GM19468 (cell line): ENCODE data around the gene COLEC11.
"Not testable (repeated sequence)": the region's sequence is repeated elsewhere in the genome, so short reads cannot be mapped to it uniquely, and the experiment has no call there.

Source experiments
- ATAC-seq: cut with Tn5 transposase; IDR thresholded peaks from one replicate; pipeline ENCODE4 v1.9.1; 2021; ENCODE audit warnings: mild to moderate bottlenecking, moderate library complexity, moderate number of reproducible peaks; ENCODE audit not compliant: unreplicated experiment; ENCODE audit errors: extremely low read depth

COLEC11 gene

DNA sequence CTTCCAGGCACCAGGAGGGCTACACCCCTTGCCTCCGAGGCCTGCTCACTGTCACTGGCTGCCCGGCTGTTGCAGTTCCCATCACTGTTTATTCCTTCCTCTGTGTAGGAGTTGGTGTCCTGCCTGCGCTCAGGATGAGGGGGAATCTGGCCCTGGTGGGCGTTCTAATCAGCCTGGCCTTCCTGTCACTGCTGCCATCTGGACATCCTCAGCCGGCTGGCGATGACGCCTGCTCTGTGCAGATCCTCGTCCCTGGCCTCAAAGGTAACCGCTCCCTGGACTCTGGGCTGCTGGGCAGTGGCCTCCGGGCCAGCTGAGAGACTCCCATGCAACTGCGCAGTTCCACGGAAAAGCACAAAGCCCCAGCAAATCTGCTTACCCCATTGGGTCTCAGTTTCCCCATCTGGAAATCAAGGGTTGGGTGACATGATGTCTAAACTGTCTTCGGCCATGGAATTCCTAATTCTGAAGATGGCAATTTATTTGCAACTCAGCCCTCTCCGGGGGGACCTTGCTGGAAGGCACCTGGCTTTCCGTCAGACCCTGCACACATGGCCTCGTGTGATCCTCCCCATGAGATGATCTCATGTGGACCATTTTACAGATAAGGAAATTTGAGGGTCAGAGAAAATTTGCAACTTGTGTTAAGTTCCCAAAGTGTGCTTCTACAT lies 9.4 kb downstream of the COLEC11 start:
- ATAC-seq = no peak

DNA sequence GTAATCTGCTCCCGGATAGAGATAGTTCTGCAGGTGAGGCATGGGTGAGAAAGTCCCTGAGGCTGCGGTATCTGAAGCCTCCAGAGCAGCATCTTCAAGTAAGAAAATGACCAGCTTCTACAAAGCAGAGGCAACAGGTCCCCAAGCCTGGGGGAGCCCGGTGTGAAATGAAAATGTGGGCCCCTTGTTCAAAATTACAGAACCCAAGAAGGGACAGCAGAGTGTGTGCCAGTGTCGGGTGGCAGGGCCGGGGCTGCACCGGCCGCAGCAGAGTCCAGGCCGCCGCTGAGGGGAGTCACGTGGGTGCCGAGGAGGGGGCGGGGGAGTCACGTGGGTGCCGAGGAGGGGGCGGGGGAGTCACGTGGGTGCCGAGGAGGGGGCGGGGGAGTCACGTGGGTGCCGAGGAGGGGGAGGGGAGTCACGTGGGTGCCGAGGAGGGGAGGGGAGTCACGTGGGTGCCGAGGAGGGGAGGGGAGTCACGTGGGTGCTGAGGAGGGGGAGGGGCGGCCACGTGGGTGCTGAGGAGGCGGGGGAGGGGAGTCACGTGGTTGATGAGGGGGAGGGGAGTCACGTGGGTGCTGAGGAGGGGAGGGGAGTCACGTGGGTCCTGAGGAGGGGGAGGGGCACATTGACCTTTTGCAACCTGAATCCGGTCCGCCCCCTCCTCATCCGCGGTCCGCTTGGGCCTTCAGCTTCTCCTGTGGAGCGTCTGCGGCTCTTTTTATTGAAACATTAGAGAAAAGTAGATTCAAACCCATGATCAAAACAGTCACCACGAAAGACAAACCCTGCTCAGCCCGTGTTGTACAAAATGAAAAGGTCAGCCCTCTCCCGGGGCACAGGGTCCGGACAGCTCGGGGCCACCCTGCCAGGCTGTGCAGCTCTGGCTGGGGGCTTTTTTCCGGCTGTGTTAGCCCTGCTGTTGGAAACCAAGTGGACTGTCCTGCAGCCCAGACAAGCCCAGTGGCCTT lies 10.4 kb downstream of the COLEC11 start:
- ATAC-seq = no peak

DNA sequence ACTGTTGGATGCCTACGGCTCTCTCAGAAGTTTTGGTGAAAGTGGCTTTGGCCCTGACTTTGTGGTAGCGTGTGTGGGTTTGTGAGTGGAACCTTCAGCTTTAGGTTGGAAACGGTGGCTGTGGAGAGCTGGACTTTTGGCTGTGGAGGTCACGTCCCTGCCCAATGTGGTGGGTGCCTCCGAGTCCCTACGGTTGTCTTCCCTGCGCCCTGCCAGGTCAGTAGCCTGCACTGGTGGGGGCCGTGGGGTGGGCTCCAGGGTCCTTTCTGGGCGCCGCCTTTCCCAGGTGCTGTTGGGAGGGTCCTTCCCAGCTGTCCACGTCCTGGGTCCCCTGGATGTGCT lies 11.1 kb downstream of the COLEC11 start:
- no peak for ATAC-seq

DNA sequence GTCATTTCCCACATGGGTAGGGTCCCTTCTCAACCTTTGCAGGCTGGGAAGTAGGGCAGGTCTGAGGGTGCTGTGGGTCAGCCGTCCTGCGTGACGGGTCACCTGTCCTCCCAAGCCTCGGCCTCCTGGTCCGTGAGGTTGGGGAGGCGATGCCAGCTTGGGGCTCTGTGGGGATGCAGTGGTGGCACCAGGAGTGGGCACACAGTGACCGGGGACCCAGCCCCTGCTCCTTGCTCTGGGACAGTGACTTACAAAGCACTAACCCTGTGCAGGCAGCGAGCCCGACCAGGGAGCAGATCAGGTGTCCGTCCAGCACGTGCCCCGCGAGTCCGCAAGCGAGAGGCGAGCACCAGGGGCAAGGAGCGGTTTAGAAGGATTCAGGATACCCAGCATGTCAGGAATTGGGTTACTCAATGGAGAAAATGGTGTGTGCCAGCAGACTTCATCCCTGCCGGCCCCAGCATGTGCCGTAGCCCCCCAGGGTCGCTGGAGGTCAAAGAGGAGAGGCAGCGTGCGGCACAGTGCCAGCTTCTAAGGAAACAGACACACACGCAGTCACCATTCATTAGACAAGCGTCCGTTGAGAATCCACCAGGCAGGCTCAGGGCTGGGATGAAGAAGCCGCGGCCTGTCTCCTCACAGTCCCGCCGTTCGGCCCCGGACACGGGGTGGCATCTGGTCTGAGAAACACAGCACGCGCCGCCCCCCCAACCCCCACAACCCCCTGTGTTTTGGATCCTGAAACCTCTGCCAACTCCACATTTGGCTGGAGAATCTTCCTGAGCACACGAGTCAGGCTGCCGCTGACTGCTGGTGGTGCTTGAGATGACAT lies 11.7 kb downstream of the COLEC11 start:
- ATAC-seq = no peak

DNA sequence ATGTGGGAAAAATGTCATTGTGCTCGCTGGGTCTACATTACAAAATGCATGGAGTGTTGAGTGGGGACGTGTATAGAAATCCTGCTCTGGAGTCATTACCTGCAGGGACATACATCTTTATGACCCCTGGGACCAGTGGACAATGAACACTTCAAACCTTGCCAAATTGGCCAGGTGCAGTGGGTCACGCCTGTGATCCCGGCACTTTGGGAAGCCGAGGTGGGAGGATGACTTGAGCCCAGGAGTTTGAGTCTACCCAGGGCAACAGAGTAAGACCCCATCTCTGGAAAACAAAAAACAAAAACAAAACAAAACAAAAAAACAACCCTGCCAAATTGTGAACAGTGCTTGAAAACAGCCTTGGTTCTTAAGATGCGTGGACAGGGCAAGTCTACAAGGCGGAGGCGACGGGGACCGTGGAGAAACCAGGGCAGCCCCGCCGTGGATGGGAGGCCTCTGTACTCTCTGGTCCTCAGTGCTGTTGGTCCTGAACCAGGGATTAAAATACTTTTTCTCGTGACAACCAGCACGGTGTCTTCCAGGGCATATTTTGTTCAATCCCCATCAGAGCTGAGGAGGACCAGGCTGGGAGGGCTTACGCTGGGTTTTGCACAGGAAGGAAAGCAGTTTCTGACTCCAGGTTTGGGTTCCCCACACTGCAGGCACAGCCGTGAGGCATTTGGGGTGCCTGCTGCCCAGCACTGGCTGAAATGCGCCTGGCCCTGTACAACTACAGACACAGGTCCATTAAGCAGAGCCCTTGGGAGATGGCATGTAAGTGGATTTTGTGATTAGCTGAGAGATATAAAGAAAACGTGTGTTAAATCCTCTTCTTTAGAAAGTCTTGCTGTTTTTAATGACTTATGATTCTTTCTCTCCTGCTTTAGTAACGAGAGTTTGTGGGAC lies 13.7 kb downstream of the COLEC11 start:
- no peak for ATAC-seq

DNA sequence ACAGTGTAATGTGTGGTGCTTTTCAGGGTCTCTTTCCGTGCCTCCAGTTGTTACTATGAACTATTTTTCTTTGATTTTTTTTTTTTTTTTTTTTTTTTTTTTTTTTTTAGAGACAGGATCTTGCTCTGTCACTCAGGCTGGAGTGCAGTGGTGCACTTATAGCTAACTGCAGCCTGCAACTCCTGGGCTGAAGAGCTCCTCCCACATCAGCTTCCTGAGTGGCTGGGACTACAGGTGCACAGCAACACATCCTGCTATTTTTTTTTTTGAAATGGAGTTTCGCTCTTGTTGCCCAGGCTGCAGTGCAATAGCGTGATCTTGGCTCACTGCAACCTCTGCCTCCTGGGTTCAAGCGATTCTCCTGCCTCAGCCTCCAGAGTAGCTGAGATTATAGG lies 14.4 kb downstream of the COLEC11 start:
- not testable (repeated sequence) for ATAC-seq

DNA sequence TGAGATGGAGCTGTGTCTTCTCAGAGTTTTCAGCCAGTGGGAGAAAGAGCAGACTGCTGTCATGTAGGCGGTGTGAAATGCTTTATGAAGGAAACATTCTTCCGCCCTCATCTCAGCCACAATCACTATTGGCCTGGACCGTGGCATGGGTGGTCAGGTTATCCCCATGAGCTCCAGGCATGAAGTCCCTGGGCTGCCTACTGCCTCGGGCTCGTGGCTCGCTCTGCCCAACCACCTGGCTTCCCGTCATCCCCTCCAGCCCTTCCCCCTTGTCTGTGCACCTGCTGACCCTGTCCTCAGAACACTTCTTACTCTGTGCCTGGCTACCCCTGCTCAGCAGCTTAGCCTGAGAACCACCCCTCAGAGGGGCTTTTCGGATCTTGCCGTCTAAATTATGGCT lies 15.5 kb downstream of the COLEC11 start:
- no peak for ATAC-seq

DNA sequence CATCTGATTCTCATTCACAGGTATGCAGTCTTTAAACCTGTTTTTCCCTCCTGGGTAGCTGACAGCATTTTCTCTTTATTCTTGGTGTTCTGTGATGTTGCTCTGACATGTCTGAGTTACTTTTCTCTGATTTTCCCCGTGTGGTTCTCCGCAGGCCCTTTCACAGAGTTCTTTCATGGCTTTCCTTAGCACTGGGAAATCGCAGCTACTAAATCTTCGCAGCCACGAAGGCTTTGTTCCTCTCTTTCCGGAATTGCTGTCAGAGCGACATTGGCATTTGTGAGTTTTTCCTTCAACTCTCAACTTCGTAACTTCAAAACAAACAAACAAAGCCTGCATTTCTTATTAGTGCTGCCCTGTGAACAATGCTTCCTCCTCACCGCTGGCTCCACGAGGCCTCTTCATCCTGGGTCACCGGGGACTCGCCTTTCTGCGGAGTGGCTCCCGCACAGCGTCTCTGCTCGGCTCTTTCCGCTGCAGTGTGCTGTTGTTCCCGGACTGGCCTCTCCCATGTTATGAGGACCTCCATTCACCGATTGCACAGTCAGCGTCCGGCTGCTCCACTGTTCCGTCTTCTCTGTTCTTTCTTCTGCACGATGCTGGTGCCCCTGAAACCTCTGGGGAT lies 16.1 kb downstream of the COLEC11 start:
- ATAC-seq = no peak

DNA sequence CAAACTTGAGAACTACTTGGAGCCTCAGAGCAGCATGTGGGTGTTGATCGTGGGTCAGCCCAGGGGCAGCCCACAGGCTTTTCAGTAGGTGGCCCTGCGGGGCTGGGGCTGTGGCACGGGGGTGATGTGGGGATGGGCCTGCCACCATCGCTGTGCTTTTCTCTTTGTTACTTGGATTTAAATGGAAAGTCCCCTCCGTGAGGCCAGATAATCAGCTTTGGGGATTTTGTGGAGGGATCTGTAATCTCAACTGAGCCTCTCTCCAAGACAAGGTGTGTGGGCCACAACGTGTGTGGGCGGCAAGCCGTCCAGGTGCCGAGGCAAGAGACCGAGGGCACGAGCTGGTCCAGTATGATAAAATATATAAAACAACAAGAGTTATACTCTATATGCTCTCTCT lies 16.7 kb downstream of the COLEC11 start:
- ATAC-seq = no peak

DNA sequence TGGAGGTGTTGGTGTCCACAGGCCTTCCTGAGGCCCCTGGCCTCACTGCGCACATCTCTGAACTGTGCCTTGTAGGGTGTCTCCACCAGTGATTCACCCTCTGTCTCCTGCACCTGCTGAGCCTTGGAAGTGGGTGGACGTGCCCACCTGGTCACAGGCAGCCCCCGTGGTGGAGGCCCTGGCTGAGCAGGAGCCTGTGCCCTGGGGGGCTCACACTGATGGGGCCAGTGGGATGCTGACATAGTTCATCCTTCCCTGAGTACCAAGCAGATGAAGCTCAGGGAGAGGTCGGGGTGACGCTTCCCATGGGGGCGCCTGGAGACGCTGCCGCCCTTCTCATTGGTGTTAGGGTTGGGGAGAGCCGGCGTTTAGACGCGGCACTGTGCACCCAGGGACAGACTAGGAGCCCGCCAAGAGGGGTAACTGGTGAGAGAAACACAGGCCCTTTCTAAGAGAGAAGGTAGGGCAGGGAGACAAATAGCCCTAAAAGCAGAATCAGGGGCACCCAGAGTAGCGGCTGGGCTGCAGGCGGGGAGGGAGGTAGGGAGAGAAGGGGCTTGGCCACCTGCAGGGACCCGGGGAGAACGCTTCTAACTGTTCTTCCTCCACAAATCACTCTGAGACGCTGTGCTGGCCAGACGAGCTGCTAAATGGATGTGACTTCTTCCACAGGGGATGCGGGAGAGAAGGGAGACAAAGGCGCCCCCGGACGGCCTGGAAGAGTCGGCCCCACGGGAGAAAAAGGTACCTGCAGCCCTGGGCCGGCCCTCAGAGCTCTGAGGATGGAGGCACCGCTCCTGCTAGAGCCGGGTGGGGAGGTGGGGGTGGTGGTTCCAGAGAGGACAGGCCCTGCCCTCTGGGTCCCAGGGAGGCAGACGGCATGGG lies 18.0 kb downstream of the COLEC11 start:
- ATAC-seq = no peak

DNA sequence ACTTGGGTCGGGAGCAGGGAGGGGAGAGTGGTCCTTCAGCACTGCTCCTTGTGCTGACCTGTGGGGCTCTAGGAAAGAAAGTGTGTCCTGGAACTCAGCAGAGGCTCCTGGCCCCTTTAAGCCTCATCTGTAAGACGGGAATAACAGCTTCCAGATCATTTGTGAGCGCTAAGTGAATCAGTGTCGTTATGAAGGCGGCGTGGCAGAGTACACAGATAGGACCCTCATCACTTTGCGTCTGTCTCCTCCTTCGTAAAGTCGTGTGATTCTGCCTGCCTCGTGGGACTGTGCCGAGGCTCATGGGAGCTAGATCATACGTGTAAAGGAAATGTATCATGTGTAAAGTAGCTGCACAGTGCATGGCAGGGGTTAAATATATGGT lies 18.6 kb downstream of the COLEC11 start:
- no peak for ATAC-seq

DNA sequence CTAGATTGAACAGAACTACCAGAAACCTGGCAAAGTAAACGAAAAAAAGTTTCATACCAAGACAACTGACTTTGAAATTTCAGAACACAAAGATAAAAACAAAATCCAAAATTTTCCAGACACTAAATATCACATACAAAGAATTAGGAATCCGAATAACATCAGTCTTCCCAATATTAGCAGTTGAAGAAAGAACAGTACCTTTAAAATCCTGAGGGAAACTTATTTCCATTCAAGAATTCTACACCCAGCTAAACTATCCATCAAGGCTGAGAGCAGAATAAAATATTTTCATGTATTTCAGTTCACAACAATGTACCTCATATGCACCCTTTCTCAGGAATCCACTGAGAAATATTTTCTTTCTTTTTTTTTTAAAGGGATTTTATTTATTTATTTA lies 19.8 kb downstream of the COLEC11 start:
- ATAC-seq = not testable (repeated sequence)

DNA sequence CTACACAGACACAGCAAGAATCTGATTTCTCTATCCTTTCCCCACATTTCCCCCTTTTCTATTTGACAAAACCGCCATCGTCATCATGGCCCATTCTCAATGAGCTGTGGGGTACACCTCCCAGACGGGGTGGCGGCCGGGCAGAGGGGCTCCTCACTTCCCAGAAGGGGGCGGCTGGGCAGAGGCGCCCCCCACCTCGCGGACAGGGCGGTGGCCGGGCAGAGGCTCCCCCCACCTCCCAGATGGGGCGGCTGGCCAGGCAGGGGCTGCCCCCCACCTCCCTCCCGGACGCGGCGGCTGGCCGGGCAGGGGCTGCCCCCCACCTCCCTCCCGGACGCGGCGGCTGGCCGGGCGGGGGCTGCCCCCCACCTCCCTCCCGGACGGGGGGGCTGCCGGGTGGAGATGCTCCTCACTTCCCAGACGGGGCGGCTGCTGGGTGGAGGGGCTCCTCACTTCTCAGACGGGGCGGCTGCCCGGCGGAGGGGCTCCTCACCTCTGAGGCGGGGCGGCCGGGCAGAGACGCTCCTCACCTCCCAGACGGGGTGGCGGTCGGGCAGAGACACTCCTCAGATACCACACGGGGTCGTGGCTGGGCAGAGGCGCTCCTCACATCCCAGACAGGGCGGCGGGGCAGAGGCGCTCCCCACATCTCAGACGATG lies 20.8 kb downstream of the COLEC11 start:
- not testable (repeated sequence) for ATAC-seq

DNA sequence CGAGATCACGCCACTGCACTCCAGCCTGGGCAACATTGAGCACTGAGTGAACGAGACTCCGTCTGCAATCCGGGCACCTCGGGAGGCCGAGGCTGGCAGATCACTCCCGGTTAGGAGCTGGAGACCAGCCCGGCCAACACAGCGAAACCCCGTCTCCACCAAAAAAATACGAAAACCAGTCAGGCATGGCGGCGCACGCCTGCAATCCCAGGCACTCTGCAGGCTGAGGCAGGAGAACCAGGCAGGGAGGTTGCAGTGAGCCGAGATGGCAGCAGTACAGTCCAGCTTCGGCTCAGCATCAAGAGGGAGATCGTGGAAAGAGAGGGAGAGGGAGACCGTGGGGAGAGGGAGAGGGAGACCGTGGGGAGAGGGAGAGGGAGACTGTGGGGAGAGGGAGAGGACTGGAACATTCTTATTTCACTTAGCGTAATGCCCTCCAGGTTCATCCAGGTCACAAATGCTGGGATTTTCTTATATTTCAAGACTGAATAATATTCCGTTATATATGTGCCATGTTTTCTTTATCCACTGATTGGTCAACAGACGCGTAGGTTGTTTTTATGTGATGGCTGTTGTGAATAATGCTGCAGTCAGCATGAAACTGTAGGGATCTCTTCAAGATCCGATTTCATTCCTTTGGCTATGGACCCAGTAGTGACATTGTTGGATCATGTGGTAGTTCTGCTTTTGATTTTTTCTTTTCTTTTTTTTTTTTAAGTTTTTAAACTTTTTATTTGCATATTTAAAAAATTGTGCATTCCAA lies 21.7 kb downstream of the COLEC11 start:
- ATAC-seq = not testable (repeated sequence)

DNA sequence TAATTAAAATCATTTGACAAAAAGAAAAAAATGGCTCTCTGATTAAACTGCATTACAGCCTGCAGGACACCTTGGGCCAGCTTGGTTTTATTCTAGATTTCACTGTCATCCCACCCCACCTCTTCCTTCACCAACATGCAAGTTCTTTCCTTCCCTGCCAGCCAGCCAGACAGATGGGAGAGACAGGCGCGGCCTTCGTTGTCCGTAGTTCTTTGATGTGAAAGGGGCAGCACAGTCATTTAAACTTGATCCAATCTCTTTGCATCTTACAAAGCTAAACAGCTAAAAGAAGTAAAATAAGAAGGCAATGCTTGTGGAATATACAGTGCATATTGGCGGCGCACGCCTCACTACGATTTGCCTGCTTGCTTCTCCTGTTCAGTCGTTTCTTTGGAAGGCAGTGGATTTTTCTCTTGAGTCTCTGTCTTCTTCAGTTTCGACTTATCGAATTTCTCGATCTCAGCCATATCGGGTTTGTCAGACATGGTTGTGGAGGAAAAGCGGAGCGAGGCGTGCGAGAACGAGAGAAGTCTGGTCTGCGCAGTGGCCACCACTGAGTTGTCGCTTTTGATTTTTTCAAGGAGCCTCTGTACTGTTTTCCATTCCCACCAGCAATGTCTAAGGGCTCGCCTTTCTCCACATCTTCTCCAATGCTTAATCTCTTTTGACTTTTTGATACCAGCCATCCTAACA lies 22.4 kb downstream of the COLEC11 start:
- ATAC-seq = no peak

DNA sequence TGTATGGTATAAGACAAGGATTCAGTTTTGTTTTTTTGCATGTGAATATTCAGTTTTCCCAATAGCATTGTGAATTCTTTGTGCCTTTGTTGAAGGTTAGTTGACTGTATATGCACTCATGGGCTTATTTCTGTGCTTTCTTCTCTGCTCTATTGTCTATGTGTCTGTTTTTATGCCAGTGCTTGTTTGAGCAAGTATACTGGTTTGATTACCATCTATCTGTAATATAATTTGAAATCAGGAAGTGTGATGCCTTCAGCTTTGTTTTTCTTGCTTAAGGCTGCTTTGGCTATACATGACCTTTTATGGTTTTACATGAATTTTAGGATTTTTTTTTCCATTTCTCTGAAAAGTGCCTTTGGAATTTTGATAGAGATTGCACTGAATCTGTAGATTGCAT lies 23.5 kb downstream of the COLEC11 start:
- ATAC-seq = no peak

DNA sequence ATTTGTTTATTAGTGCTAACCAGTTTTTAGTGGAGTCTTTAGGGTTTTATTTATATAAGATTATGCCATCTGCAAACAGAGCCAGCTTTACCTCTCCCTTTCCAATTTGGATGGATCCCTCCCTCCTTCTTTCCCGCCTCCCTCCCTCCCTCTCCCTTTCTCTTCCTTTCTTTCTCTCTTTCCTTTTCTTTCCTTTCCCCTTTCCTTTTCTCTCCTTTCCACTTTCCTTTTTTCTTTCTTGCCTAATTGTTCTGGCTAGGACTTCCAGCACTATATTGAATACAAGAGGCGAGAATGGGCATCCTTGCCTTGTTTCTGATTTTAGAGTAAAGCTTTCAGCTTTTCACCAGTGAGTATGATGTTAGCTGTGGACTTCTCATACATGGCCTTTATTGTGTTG lies 24.1 kb downstream of the COLEC11 start:
- no peak for ATAC-seq
